Measurements from ENCODE around the gene SNTB2.

Gene SNTB2

GRCh38 chr16:69349536-69349935 lies 162.6 kb downstream of the SNTB2 start:
- DNase-seq, result no peak

- no peak for DNase-seq
Measured at GRCh38 chr16:69350536-69351133, 163.7 kb downstream of the SNTB2 start.

DNA sequence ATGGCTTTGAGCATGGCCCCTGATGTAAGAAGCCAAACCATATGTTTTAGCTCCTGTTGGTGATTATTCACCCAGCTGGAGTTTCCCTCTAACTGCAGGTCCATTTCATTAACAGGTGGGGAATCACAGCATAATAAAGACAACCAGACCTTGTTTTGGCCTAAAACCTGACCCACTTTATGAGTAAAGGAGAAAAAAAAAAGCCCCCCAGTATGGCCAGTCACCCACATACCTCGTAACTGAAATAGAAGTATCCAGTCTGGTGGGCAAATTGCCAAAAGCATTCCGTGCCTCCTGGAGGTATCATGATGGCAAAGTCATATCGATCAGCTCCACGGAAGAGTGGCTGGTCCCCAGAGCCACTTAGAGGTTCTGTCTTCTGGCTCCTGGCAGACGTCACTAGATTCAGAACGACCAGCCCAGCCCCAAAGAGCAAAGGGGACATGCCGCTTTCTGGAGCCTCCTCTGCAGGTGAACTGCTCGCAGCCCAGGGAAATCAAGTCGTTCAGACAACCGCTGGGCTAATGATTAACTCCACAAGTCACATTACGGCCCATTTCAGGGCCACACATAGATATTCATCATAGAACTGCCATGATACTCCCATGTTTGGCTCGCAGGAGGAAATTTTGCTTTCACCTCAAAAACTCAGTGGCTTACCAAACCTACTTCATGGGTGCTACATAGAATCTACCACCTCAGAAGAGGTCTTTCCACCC lies 164.5 kb downstream of the SNTB2 start, which contains the start of gene TMED6:
TSS of gene TMED6 (minus strand) at position 478 of the 719 bp plus-strand sequence. CDS start at position 445, 33 bp downstream.
- no peak for DNase-seq
